C4-2B (cell line): Measurements from ENCODE around the gene LEFTY1.
"Not testable (repeated sequence)": the region's sequence is repeated elsewhere in the genome, so short reads cannot be mapped to it uniquely, and the experiment has no call there.

Source experiments
- H3K27ac ChIP-seq: fragments of 450-650 bp; 2 replicates; pipeline ENCODE4 v1.5.1; 2017
- CTCF ChIP-seq: fragments of 450-650 bp; conservative IDR thresholded peaks from 2 replicates; pipeline ENCODE4 v1.5.1; 2017; ENCODE audit warnings: mild to moderate bottlenecking
- ZFX ChIP-seq: fragments of 450-650 bp; IDR thresholded peaks from 2 replicates; pipeline ENCODE4 v1.6.1; 2017

LEFTY1 gene

GRCh38 chr1:225888898-225889601 lies at the start of gene LEFTY1:
TSS of gene LEFTY1 (minus strand) at chr1:225889146. CDS start at chr1:225889066, 80 bp downstream.
- H3K27ac ChIP-seq = no peak within 1 kb of the TSS
- TF ChIP-seq CTCF = no peak
- no peak for TF ChIP-seq ZFX

- H3K27ac ChIP-seq = no peak overlapping the region
Observed at GRCh38 chr1:225937048-225937968, 48.4 kb upstream of the LEFTY1 start.

GRCh38 chr1:225936523-225936922 lies 47.6 kb upstream of the LEFTY1 start:
- no peak overlapping the region for H3K27ac ChIP-seq
- TF ChIP-seq CTCF = no peak
- no peak for TF ChIP-seq ZFX

More at GRCh38 chr1:225937048-225937968, 48.4 kb upstream of the LEFTY1 start:
- TF ChIP-seq CTCF (no peak), ZFX (no peak)

- H3K27ac ChIP-seq = not testable (repeated sequence)
Observed at GRCh38 chr1:225936086-225936485, 47.1 kb upstream of the LEFTY1 start.

GRCh38 chr1:225934711-225935110 lies 45.8 kb upstream of the LEFTY1 start:
- no peak overlapping the region for H3K27ac ChIP-seq
- no peak for TF ChIP-seq ZFX

- TF ChIP-seq CTCF (no peak), ZFX (no peak)
- H3K27ac ChIP-seq = no peak overlapping the region
Observed at GRCh38 chr1:225933072-225933471, 44.1 kb upstream of the LEFTY1 start.

GRCh38 chr1:225931270-225932136 lies 42.6 kb upstream of the LEFTY1 start:
- H3K27ac ChIP-seq = no peak overlapping the region
- TF ChIP-seq CTCF = no peak
- no peak for TF ChIP-seq ZFX

GRCh38 chr1:225930566-225930965 lies 41.6 kb upstream of the LEFTY1 start:
- no peak for TF ChIP-seq ZFX
- TF ChIP-seq CTCF = no peak

GRCh38 chr1:225929462-225929861 lies 40.5 kb upstream of the LEFTY1 start:
- H3K27ac ChIP-seq = not testable (repeated sequence)

More at GRCh38 chr1:225930566-225930965, 41.6 kb upstream of the LEFTY1 start:
- H3K27ac ChIP-seq = no peak overlapping the region
